ENCODE data around the gene BCAM.

The BCAM gene

DNA sequence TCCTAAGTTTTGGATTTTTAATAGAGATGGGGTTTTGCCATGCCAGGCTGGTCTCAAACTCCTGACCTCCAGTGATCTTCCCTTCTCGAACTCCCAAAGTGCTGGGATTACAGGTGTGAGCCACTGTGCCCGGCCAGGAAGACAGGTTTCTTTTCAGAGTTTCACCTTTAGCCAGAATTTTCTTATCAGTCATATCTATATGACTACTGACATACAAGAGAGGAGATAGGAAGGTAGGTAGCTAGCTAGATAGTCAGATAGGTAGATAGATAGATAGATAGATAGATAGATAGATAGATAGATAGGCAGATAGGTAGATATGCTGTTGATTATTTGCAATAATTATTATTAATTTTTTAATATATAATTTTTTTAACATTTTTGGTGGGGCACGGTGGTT lies 23.6 kb upstream of the BCAM start:
- peaks cover 6 to 7% of the 10 kb centered on the region in 2 experiments for H3K4me1 ChIP-seq (ENCODE audit: control insufficient read depth in 1 of 2, insufficient read depth in 1 of 2, low read depth in 1 of 2, low read length in 1 of 2)
- H3K27me3 ChIP-seq: no peaks in the 10 kb centered on the region
- no peak overlapping the region for H3K27ac ChIP-seq
- TF ChIP-seq, protein P1, sequence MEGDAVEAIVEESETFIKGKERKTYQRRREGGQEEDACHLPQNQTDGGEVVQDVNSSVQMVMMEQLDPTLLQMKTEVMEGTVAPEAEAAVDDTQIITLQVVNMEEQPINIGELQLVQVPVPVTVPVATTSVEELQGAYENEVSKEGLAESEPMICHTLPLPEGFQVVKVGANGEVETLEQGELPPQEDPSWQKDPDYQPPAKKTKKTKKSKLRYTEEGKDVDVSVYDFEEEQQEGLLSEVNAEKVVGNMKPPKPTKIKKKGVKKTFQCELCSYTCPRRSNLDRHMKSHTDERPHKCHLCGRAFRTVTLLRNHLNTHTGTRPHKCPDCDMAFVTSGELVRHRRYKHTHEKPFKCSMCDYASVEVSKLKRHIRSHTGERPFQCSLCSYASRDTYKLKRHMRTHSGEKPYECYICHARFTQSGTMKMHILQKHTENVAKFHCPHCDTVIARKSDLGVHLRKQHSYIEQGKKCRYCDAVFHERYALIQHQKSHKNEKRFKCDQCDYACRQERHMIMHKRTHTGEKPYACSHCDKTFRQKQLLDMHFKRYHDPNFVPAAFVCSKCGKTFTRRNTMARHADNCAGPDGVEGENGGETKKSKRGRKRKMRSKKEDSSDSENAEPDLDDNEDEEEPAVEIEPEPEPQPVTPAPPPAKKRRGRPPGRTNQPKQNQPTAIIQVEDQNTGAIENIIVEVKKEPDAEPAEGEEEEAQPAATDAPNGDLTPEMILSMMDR (IDR thresholded peaks at IDR 0.05): no peak
- H3K4me3 ChIP-seq (ENCODE audit: low read depth in 1 of 2, low read length in 1 of 2): no peak overlapping the region
- H3K9me3 ChIP-seq: no peaks in the 10 kb centered on the region
- H3K36me3 ChIP-seq: no peaks in the 10 kb centered on the region

- no peak overlapping the region for H3K4me3 ChIP-seq (ENCODE audit: low read depth in 1 of 2, low read length in 1 of 2)
- H3K9me3 ChIP-seq: no peaks in the 10 kb centered on the region
- H3K4me1 ChIP-seq (ENCODE audit: control insufficient read depth in 1 of 2, insufficient read depth in 1 of 2, low read depth in 1 of 2, low read length in 1 of 2): peaks cover 6 to 7% of the 10 kb centered on the region in 2 experiments
- TF ChIP-seq, protein P1 (IDR thresholded peaks at IDR 0.05): no peak
- H3K27ac ChIP-seq: no peak overlapping the region
- no peaks in the 10 kb centered on the region for H3K27me3 ChIP-seq
- H3K36me3 ChIP-seq: no peaks in the 10 kb centered on the region
These were observed 22.9 kb upstream of the BCAM start for GRCh38 chr19:44785993-44786392.

DNA sequence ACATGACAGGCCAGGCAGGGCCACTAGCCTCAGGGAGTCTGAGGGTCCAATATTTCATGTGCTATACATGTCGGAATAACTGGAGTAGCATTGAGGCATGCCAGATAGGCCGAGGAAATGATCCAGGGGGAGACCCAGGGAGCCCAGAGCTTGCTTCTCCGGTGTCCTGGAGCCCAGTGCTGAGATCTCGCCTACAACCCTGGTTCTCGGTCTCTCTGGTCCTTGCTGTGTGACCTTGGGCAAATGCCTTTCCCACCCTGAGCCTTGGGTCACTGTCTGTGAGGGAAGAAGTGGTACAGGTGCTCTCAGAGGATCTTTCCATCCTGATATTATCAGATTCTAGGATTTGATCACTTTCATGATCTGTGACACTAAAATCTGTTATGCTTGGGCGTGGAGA lies 19.9 kb upstream of the BCAM start:
- H3K27me3 ChIP-seq: no peaks in the 10 kb centered on the region

GRCh38 chr19:44789943-44790483 lies 18.9 kb upstream of the BCAM start:
- Histone ChIP-seq H3K36me3 (no peaks in the 10 kb centered on the region), H3K9me3 (no peaks in the 10 kb centered on the region), H3K4me1 (ENCODE audit: control insufficient read depth in 1 of 2, insufficient read depth in 1 of 2, low read depth in 1 of 2, low read length in 1 of 2) (no peaks in the 10 kb centered on the region), H3K4me3 (ENCODE audit: low read depth in 1 of 2, low read length in 1 of 2) (no peak overlapping the region), H3K27ac (no peak overlapping the region), H3K27me3 (no peaks in the 10 kb centered on the region)
- TF ChIP-seq, protein P1 (IDR thresholded peaks at IDR 0.05): no peak

More for the DNA sequence above, 19.9 kb upstream of the BCAM start:
- Histone ChIP-seq H3K36me3 (no peaks in the 10 kb centered on the region), H3K4me1 (ENCODE audit: control insufficient read depth in 1 of 2, insufficient read depth in 1 of 2, low read depth in 1 of 2, low read length in 1 of 2) (peaks cover 6 to 7% of the 10 kb centered on the region in 2 experiments), H3K4me3 (ENCODE audit: low read depth in 1 of 2, low read length in 1 of 2) (no peak overlapping the region), H3K27ac (no peak overlapping the region), H3K9me3 (no peaks in the 10 kb centered on the region)
- TF ChIP-seq, protein P1 (IDR thresholded peaks at IDR 0.05): no peak

GRCh38 chr19:44792281-44792680 lies 16.6 kb upstream of the BCAM start:
- no peaks in the 10 kb centered on the region for H3K9me3 ChIP-seq
- H3K27ac ChIP-seq: no peak overlapping the region
- H3K36me3 ChIP-seq: no peaks in the 10 kb centered on the region
- H3K27me3 ChIP-seq: no peaks in the 10 kb centered on the region
- no peaks in the 10 kb centered on the region for H3K4me1 ChIP-seq (ENCODE audit: control insufficient read depth in 1 of 2, insufficient read depth in 1 of 2, low read depth in 1 of 2, low read length in 1 of 2)
- TF ChIP-seq, protein P1 (IDR thresholded peaks at IDR 0.05): no peak
- no peak overlapping the region for H3K4me3 ChIP-seq (ENCODE audit: low read depth in 1 of 2, low read length in 1 of 2)

DNA sequence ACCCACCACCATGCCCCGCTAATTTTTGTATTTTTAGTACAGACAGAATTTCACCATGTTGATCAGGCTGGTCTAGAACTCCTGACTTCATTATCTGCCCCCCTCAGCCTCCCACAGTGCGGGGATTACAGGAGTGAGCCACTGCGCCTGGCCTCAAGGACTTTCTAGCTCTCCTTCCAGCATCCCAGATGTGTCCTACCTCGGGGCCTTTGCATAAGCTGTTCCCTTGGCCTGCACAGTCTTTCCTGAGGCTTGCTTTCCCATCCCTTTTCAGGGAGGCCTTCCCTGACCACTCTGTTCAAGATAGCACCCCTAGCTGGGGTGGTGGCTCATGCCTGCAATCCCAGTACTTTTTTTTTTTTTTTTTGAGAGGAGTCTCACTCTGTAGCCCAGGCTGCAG lies 14.3 kb upstream of the BCAM start:
- TF ChIP-seq, protein P1 (IDR thresholded peaks at IDR 0.05): no peak
- no peaks in the 10 kb centered on the region for H3K36me3 ChIP-seq

More for the DNA sequence above, 14.3 kb upstream of the BCAM start:
- Histone ChIP-seq H3K27me3 (no peaks in the 10 kb centered on the region), H3K9me3 (no peaks in the 10 kb centered on the region), H3K4me1 (ENCODE audit: control insufficient read depth in 1 of 2, insufficient read depth in 1 of 2, low read depth in 1 of 2, low read length in 1 of 2) (no peaks in the 10 kb centered on the region), H3K27ac (no peak overlapping the region), H3K4me3 (ENCODE audit: low read depth in 1 of 2, low read length in 1 of 2) (no peak overlapping the region)
